GM21528 (cell line): ENCODE results near the gene PRR13.

ENCODE experiments used
- ATAC-seq: cut with Tn5 transposase; IDR thresholded peaks from one replicate; pipeline ENCODE4 v1.9.1; 2021; ENCODE audit warnings: mild to moderate bottlenecking, moderate library complexity; ENCODE audit not compliant: unreplicated experiment, low FRiP score

The PRR13 gene

GRCh38 chr12:53489242-53489864, 47.8 kb downstream of the PRR13 start:
- no peak for ATAC-seq

GRCh38 chr12:53492188-53492587, 50.7 kb downstream of the PRR13 start:
- no peak for ATAC-seq

- peak; percentile 81 for ATAC-seq
Observed at GRCh38 chr12:53492830-53493609, 51.5 kb downstream of the PRR13 start.

- peak; percentile 6 for ATAC-seq
Observed at GRCh38 chr12:53493610-53494391, 52.3 kb downstream of the PRR13 start.
